SU-DHL-6 (cell line): ENCODE data around the gene SLC13A5.

ENCODE experiments used
- EZH2phosphoT487 ChIP-seq: fragments of 200-600 bp; sonication (generic), shearing (Covaris generic); conservative IDR thresholded peaks from 2 replicates; pipeline ENCODE4 v1.6.1; 2018; ENCODE audit warnings: mild to moderate bottlenecking, antibody characterized with exemption, low read length, moderate library complexity, mixed read lengths
- TF ChIP-seq, protein P1 (sequence below): fragments of 200-600 bp; sonication (generic); IDR thresholded peaks from one replicate; pipeline ENCODE4 v1.5.1; 2017; ENCODE audit warnings: antibody characterized with exemption, mild to moderate bottlenecking, low read length, moderate library complexity; ENCODE audit not compliant: insufficient read depth, poor library complexity, severe bottlenecking

DNA sequence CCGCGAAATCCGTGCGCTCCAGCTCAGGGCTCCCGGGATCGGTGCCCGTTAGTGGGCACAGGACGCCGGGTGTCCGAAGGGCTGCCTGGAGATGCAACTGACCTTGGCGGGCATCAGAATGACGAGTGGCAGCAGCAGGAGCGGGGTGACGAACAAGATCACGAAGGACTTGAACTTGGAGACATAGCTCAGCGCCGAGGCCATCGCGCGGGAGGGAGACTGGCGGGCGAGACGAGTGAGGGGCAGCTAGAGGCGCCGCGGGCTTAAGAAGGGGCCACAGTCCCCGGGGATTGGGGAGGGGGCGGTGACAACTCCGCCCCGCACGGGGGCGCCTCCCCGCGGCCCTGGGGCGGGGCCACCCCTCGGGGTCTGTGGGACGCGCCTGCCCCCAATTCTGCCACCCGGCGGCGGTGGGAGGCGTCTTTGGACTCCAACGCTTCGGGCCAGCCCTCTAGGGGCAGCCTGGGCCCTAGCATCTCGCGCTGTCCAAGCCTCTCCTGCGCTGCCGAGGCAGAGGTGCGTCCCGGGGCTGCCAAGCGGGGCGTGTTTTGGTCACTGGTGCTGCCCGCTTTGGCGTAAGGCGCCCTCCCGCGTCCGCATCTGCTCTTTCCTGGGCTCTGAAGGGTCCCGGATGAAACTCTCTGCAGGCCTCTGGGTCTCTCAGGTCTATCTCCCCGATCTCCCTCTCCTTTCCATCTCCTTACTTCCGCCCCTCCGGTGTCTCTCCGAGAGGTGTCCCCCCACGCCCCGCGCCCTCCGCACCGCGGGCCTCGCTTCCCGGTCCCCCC is at the start of gene SLC13A5:
- TF ChIP-seq, protein P1, sequence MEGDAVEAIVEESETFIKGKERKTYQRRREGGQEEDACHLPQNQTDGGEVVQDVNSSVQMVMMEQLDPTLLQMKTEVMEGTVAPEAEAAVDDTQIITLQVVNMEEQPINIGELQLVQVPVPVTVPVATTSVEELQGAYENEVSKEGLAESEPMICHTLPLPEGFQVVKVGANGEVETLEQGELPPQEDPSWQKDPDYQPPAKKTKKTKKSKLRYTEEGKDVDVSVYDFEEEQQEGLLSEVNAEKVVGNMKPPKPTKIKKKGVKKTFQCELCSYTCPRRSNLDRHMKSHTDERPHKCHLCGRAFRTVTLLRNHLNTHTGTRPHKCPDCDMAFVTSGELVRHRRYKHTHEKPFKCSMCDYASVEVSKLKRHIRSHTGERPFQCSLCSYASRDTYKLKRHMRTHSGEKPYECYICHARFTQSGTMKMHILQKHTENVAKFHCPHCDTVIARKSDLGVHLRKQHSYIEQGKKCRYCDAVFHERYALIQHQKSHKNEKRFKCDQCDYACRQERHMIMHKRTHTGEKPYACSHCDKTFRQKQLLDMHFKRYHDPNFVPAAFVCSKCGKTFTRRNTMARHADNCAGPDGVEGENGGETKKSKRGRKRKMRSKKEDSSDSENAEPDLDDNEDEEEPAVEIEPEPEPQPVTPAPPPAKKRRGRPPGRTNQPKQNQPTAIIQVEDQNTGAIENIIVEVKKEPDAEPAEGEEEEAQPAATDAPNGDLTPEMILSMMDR = no peak
- TF ChIP-seq EZH2phosphoT487 = no peak
